ENCODE measurements around the gene COG1.

DNA sequence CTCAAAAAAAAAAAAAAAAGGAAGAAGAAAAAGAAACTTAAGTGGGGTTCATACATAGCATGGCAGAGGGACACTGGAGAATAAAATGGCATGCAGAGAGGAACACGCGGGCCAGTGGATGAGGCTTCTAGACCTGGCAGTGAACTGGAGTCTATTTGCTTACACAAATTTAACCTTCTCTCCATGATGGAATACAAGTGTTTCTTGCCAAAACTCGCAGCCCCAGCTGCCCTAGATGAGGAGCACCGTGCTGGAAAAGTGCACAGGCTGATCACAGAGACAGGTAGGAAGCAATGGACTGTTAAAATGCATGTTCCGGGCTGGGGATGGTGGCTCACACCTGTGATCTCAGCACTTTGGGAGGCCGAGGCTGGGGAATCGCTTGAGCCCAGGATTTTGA lies 18.7 kb upstream of the COG1 start:
- TF ChIP-seq, protein P1, sequence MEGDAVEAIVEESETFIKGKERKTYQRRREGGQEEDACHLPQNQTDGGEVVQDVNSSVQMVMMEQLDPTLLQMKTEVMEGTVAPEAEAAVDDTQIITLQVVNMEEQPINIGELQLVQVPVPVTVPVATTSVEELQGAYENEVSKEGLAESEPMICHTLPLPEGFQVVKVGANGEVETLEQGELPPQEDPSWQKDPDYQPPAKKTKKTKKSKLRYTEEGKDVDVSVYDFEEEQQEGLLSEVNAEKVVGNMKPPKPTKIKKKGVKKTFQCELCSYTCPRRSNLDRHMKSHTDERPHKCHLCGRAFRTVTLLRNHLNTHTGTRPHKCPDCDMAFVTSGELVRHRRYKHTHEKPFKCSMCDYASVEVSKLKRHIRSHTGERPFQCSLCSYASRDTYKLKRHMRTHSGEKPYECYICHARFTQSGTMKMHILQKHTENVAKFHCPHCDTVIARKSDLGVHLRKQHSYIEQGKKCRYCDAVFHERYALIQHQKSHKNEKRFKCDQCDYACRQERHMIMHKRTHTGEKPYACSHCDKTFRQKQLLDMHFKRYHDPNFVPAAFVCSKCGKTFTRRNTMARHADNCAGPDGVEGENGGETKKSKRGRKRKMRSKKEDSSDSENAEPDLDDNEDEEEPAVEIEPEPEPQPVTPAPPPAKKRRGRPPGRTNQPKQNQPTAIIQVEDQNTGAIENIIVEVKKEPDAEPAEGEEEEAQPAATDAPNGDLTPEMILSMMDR (IDR thresholded peaks at IDR 0.05), result no peak
- no peak for TF ChIP-seq POLR2A (IDR thresholded peaks at IDR 0.05)

All from uterus (tissue), 2 donors.